Activated CD8-positive, alpha-beta T cell treated with anti-CD3 and anti-CD28 coated beads for 36 hours (primary cell): ENCODE results near the gene RNF125. TPM values are rescaled to one million over a fixed set of nuclear protein-coding genes. Genes with fewer than 3 reads are reported as not detected.

Source experiments
- ATAC-seq: fragments of 200-7000 bp; cut with Tn5 transposase; one replicate; pipeline ENCODE4 v1.10.0; 2021; ENCODE audit warnings: mild to moderate bottlenecking, moderate library complexity
- CTCF ChIA-PET: fragments of 350-600 bp; sonication (Branson Sonifier 250); formaldehyde crosslinking; loops from one replicate; lab custom pipeline; 2021; ENCODE audit warnings: antibody characterized with exemption; lab: Charles Lee
- POLR2A ChIA-PET: fragments of 350-600 bp; sonication (Branson Sonifier 250); formaldehyde crosslinking; loops from one replicate; lab custom pipeline; 2021; ENCODE audit warnings: antibody characterized with exemption; lab: Charles Lee
- DNase-seq: peaks from one replicate; pipeline ENCODE4 v3.0.0-alpha.2; 2020
- H3K27ac Mint-ChIP-seq: one replicate; pipeline ENCODE4 v1.8.0; 2021; ENCODE audit warnings: mild to moderate bottlenecking, mixed read lengths
- H3K27me3 Mint-ChIP-seq: one replicate; pipeline ENCODE4 v1.8.0; 2021; ENCODE audit warnings: mixed read lengths
- H3K36me3 Mint-ChIP-seq: one replicate; pipeline ENCODE4 v1.8.0; 2021; ENCODE audit warnings: low read depth, mixed read lengths
- H3K4me1 Mint-ChIP-seq: one replicate; pipeline ENCODE4 v1.8.0; 2021; ENCODE audit warnings: low read depth, mixed read lengths
- H3K4me3 Mint-ChIP-seq: one replicate; pipeline ENCODE4 v1.8.0; 2021; ENCODE audit warnings: mild to moderate bottlenecking, moderate library complexity, mixed read lengths
- H3K9me3 Mint-ChIP-seq: one replicate; pipeline ENCODE4 v1.8.0; 2021; ENCODE audit warnings: mixed read lengths
- CTCF ChIP-seq: fragments of 200-600 bp; IDR thresholded peaks from one replicate; pipeline ENCODE4 v1.8.0; 2022; ENCODE audit warnings: antibody characterized with exemption, mild to moderate bottlenecking
- intact Hi-C: fragments of 100-400 bp; cut with micrococcal nuclease; formaldehyde crosslinking; loops from one replicate; pipeline ENCODE4 v1.10.0; 2022
- total RNA-seq, 2 experiments: library from RNA; stranded (reverse); gene quantifications; one replicate each; pipeline ENCODE4 v1.2.3, GENCODE V29; 2021

RNF125 gene
- total RNA-seq, 2 experiments from 2014 or later, result 15.3 to 19.1 TPM

DNA sequence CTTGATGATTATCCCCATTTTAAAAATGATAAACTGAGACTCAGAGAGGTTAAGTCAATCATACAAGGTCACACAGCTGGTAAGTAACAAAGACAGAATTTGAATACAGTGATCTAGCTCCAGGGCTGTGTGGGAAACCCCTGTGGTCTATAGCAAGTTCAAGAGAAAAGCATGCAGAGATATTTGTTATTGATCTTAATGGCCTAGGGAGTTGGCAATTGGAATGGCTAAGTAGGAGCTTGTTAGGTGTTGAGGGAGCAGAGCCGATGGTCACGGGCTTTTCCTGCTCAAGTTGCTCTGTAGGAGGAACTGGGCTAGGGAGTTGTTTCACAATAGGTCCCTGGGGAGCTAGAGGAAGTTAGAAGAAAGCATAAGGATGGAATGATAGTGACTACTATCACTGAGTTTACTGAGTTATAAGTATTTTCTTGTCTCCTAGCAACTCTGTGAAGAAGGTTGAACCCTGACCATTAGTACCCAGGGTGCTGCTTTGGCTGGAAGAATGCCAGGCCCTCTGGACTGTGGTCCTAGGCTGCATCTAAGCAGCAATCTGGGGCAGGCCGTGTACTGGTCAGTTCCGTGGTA lies 30.0 kb downstream of the RNF125 start:
- no peak overlapping the region for H3K4me3 Mint-ChIP-seq

GRCh38 chr18:32049393-32050171 lies 31.0 kb downstream of the RNF125 start:
- CTCF ChIA-PET, result interaction anchor here (0.8 to 2.6 kb wide), 9 partner anchors 11 to 107 kb away, joined by 3 to 8 read pairs (median 4); partner anchors contain the start of gene TRAPPC8
- Mint-ChIP-seq H3K4me3 (peak overlapping the region; percentile 6), H3K27me3 (no peaks in the 10 kb centered on the region), H3K27ac (peak overlapping the region; percentile 90), H3K36me3 (peaks cover 15% of the 10 kb centered on the region), H3K9me3 (no peaks in the 10 kb centered on the region), H3K4me1 (peaks cover 33% of the 10 kb centered on the region)
- intact Hi-C loops, result loop anchor here (2.0 to 5.0 kb wide), 2 partner anchors 31 to 43 kb away; partner anchors contain the start of genes RNF125 and RNF138
- peak; percentile 63 for DNase-seq
- ATAC-seq, result peak; percentile 62
- no peak for TF ChIP-seq CTCF
- POLR2A ChIA-PET, result interaction anchor here (0.6 to 4.1 kb wide), 10 partner anchors 10 to 106 kb away, joined by 3 to 31 read pairs (median 4); partner anchors contain the start of genes RNF125, RNF138 and TRAPPC8

More for the DNA sequence above, 30.0 kb downstream of the RNF125 start:
- H3K36me3 Mint-ChIP-seq, result peaks cover 13% of the 10 kb centered on the region
- H3K27ac Mint-ChIP-seq, result peak overlapping the region; percentile 90
- peak; percentile 64 for ATAC-seq
- TF ChIP-seq CTCF, result no peak
- H3K9me3 Mint-ChIP-seq, result no peaks in the 10 kb centered on the region
- CTCF ChIA-PET, result interaction anchor here (1.4 to 2.6 kb wide), 2 partner anchors 24 to 106 kb away, joined by 6 to 8 read pairs; partner anchors contain the start of gene TRAPPC8
- peak; percentile 57 for DNase-seq
- peaks cover 30% of the 10 kb centered on the region for H3K4me1 Mint-ChIP-seq
- POLR2A ChIA-PET, result interaction anchor here (0.6 to 4.1 kb wide), 4 partner anchors 14 to 43 kb away, joined by 4 to 31 read pairs (median 8); partner anchors contain the start of genes RNF125 and RNF138
- intact Hi-C loops, result loop anchor here (2.0 to 5.0 kb wide), 2 partner anchors 30 to 44 kb away; partner anchors contain the start of genes RNF125 and RNF138
- H3K27me3 Mint-ChIP-seq, result no peaks in the 10 kb centered on the region

DNA sequence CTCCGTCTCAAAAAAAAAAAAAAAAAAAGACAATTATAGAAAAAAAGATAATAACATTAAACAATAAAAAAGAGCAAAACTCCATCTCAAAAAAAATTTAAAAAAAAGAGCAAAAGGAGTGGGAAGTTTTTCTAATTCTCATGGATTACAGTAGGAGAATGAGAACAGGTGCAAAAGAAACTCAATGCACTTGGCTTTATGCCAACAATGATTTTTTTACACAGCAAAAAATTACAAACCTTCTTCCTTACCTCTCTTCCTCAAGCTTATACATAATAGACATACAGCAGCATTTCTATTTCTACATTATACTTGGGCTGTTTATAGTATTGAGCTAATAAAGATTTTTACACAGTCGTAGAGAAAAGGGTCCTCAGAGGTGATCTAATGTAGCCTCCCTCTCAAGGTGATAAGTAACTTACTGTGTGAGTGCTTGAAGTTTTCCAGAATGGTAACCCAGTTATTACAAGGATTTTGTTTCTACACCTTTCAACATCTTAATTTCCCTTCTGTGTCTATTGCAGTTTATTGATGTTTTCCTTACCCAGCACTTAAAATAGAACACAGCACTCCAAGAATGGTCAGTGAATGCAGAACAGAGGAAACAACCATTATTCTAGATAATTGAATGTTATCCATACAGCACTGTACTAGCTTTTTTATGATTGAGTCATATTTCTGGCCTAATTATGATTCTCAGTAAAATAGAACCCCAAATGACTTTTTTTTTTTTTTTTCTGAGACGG lies 38.2 kb downstream of the RNF125 start:
- peaks cover 46% of the 10 kb centered on the region for H3K4me1 Mint-ChIP-seq
- no peak overlapping the region for H3K27ac Mint-ChIP-seq

GRCh38 chr18:32057624-32058165 lies 39.1 kb downstream of the RNF125 start:
- H3K4me3 Mint-ChIP-seq, result no peak overlapping the region
- H3K9me3 Mint-ChIP-seq, result no peaks in the 10 kb centered on the region
- CTCF ChIA-PET, result no interaction called here
- peaks cover 45% of the 10 kb centered on the region for H3K4me1 Mint-ChIP-seq
- intact Hi-C loops, result no loop called here
- H3K27ac Mint-ChIP-seq, result no peak overlapping the region
- POLR2A ChIA-PET, result interaction anchor here (1.3 kb wide), 1 partner anchor 14 kb away, joined by 3 read pairs; no protein-coding TSS in a partner anchor
- no peak for ATAC-seq
- no peak for TF ChIP-seq CTCF
- no peaks in the 10 kb centered on the region for H3K27me3 Mint-ChIP-seq
- H3K36me3 Mint-ChIP-seq, result peaks cover 37% of the 10 kb centered on the region
- DNase-seq, result no peak

More for the DNA sequence above, 38.2 kb downstream of the RNF125 start:
- intact Hi-C loops, result no loop called here
- TF ChIP-seq CTCF, result no peak
- Mint-ChIP-seq H3K27me3 (no peaks in the 10 kb centered on the region), H3K36me3 (peaks cover 32% of the 10 kb centered on the region), H3K9me3 (no peaks in the 10 kb centered on the region), H3K4me3 (no peak overlapping the region)
- ATAC-seq, result no peak
- CTCF ChIA-PET, result interaction anchor here (1.5 kb wide), 1 partner anchor 16 kb away, joined by 8 read pairs; no protein-coding TSS in a partner anchor
- POLR2A ChIA-PET, result interaction anchor here (1.3 kb wide), 1 partner anchor 13 kb away, joined by 3 read pairs; no protein-coding TSS in a partner anchor
- no peak for DNase-seq
